A673 (cell line): ENCODE data around the gene PCDH7. TPM values are rescaled to one million over a fixed set of nuclear protein-coding genes. Genes with fewer than 3 reads are reported as not detected.

Experiments
- BruUV-seq: library from RNA; stranded (reverse); fragments of 400-500 nt; replicated peaks from 2 replicates; lab custom pipeline; 2021; lab: Mats Ljungman, UMichigan
- CTCF ChIA-PET: fragments of 300-600 bp; sonication (Branson Sonifier 250); formaldehyde crosslinking; loops from one replicate; lab custom pipeline; 2022; ENCODE audit warnings: antibody characterized with exemption; lab: Charles Lee
- POLR2A ChIA-PET: fragments of 300-600 bp; sonication (Branson Sonifier 250); formaldehyde crosslinking; loops from one replicate; lab custom pipeline; 2022; ENCODE audit warnings: antibody characterized with exemption; ENCODE audit not compliant: low non-redundant PET; lab: Charles Lee
- DNase-seq: peaks from one replicate; pipeline ENCODE4 v3.0.0-alpha.2; 2015; ENCODE audit warnings: low spot score
- H3K27ac ChIP-seq: fragments of 200-600 bp; sonication (generic); 2 replicates; pipeline ENCODE4 v1.5.1; 2016; ENCODE audit warnings: mixed run types, low read depth, mild to moderate bottlenecking, mixed read lengths, antibody characterized with exemption, low read length; ENCODE audit not compliant: poor library complexity, severe bottlenecking
- H3K27me3 ChIP-seq: fragments of 200-600 bp; sonication (generic); replicated peaks from 2 replicates; pipeline ENCODE4 v1.6.1; 2017; ENCODE audit warnings: mixed run types, low read depth, mild to moderate bottlenecking, mixed read lengths, antibody characterized with exemption, low read length; ENCODE audit not compliant: insufficient read depth, poor library complexity
- H3K36me3 ChIP-seq: fragments of 200-600 bp; sonication (generic); 2 replicates; pipeline ENCODE4 v1.6.1; 2016; ENCODE audit warnings: mixed run types, mild to moderate bottlenecking, mixed read lengths, antibody characterized with exemption, low read length; ENCODE audit not compliant: insufficient read depth, poor library complexity, severe bottlenecking
- H3K4me1 ChIP-seq: fragments of 200-600 bp; sonication (generic); 2 replicates; pipeline ENCODE4 v1.6.1; 2017; ENCODE audit warnings: mixed run types, mild to moderate bottlenecking, mixed read lengths, antibody characterized with exemption, low read length; ENCODE audit not compliant: insufficient read depth, poor library complexity, severe bottlenecking
- H3K4me3 ChIP-seq: fragments of 200-600 bp; sonication (generic); 2 replicates; pipeline ENCODE4 v1.5.1; 2016; ENCODE audit warnings: low read depth, mixed run types, mild to moderate bottlenecking, mixed read lengths, low read length; ENCODE audit not compliant: poor library complexity, severe bottlenecking
- H3K9me3 ChIP-seq: fragments of 200-600 bp; sonication (generic); 2 replicates; pipeline ENCODE4 v1.6.1; 2016; ENCODE audit warnings: mixed run types, low read depth, mild to moderate bottlenecking, mixed read lengths, antibody characterized with exemption, low read length; ENCODE audit not compliant: poor library complexity, severe bottlenecking
- CTCF ChIP-seq: fragments of 300-800, 200-600 bp; sonication (generic); conservative IDR thresholded peaks from 2 replicates; pipeline ENCODE4 v1.5.1; 2017; ENCODE audit warnings: low read depth, mild to moderate bottlenecking, antibody characterized with exemption, low read length, moderate library complexity, mixed read lengths
- EZH2 ChIP-seq: fragments of 200-600 bp; sonication (generic); IDR thresholded peaks from 2 replicates; pipeline ENCODE4 v1.6.1; 2017; ENCODE audit warnings: borderline replicate concordance, low read depth, mild to moderate bottlenecking, mixed read lengths, antibody characterized with exemption, low read length; ENCODE audit not compliant: poor library complexity, severe bottlenecking
- intact Hi-C: fragments of 100-400 bp; cut with micrococcal nuclease; formaldehyde crosslinking; loops from one replicate; pipeline ENCODE4 v1.10.0; 2022; ENCODE audit not compliant: unreplicated experiment
- total RNA-seq: library from RNA; stranded (reverse); gene quantifications from 2 replicates; pipeline ENCODE4 v1.2.3, GENCODE V29; 2021

The PCDH7 gene
- total RNA-seq, 1 experiment from 2014 or later, result 218 TPM

- BruUV-seq, result no TSS peak
- intact Hi-C loops, result loop anchor here (5.0 kb wide), 2 partner anchors 45 to 160 kb away; partner anchors contain the start of gene PCDH7
- Histone ChIP-seq H3K36me3 (no peaks in the 10 kb centered on the region), H3K27me3 (no peaks in the 10 kb centered on the region), H3K27ac (peak overlapping the region; percentile 57), H3K9me3 (no peaks in the 10 kb centered on the region), H3K4me1 (peaks cover 87% of the 10 kb centered on the region), H3K4me3 (peak overlapping the region; percentile 14)
- DNase-seq, result peak; percentile 93
- ChIA-PET CTCF (interaction anchor here (0.7 kb wide), 1 partner anchor 97 kb away, joined by 3 read pairs; no protein-coding TSS in a partner anchor), POLR2A (interaction anchor here (0.6 to 0.8 kb wide), 2 partner anchors 48 to 169 kb away, joined by 4 read pairs; no protein-coding TSS in a partner anchor)
- TF ChIP-seq EZH2 (no peak), CTCF (no peak)
Observed at GRCh38 chr4:30767147-30767845, 47.1 kb downstream of the PCDH7 start.

- TF ChIP-seq CTCF, result no peak
- TF ChIP-seq EZH2, result no peak
- Histone ChIP-seq H3K4me1 (peaks cover 84% of the 10 kb centered on the region), H3K27ac (peak overlapping the region; percentile 57), H3K36me3 (no peaks in the 10 kb centered on the region), H3K4me3 (no peak overlapping the region), H3K27me3 (no peaks in the 10 kb centered on the region), H3K9me3 (no peaks in the 10 kb centered on the region)
- intact Hi-C loops, result loop anchor here (5.0 kb wide), 2 partner anchors 46 to 161 kb away; partner anchors contain the start of gene PCDH7
- CTCF ChIA-PET, result no interaction called here
- DNase-seq, result peak; percentile 86
- BruUV-seq, result no TSS peak
- POLR2A ChIA-PET, result interaction anchor here (1.0 kb wide), 1 partner anchor 81 kb away, joined by 3 read pairs; no protein-coding TSS in a partner anchor
Observed at GRCh38 chr4:30768277-30768676, 48.1 kb downstream of the PCDH7 start.

- intact Hi-C loops, result loop anchor here (5.0 kb wide), 2 partner anchors 47 to 162 kb away; partner anchors contain the start of gene PCDH7
- H3K36me3 ChIP-seq, result no peaks in the 10 kb centered on the region
- DNase-seq, result peak; percentile 32
- H3K9me3 ChIP-seq, result no peaks in the 10 kb centered on the region
- H3K4me3 ChIP-seq, result no peak overlapping the region
- ChIA-PET CTCF (no interaction called here), POLR2A (interaction anchor here (1.0 kb wide), 1 partner anchor 82 kb away, joined by 3 read pairs; no protein-coding TSS in a partner anchor)
- peak overlapping the region; percentile 57 for H3K27ac ChIP-seq
- TF ChIP-seq CTCF (no peak), EZH2 (no peak)
- BruUV-seq, result no TSS peak
- H3K27me3 ChIP-seq, result no peaks in the 10 kb centered on the region
- H3K4me1 ChIP-seq, result peaks cover 84% of the 10 kb centered on the region
Observed at GRCh38 chr4:30769093-30769492, 48.9 kb downstream of the PCDH7 start.
